ENCODE data around the gene HSD11B1L.
"Not testable (repeated sequence)": the region's sequence is repeated elsewhere in the genome, so short reads cannot be mapped to it uniquely, and the experiment has no call there.

The HSD11B1L gene

DNA sequence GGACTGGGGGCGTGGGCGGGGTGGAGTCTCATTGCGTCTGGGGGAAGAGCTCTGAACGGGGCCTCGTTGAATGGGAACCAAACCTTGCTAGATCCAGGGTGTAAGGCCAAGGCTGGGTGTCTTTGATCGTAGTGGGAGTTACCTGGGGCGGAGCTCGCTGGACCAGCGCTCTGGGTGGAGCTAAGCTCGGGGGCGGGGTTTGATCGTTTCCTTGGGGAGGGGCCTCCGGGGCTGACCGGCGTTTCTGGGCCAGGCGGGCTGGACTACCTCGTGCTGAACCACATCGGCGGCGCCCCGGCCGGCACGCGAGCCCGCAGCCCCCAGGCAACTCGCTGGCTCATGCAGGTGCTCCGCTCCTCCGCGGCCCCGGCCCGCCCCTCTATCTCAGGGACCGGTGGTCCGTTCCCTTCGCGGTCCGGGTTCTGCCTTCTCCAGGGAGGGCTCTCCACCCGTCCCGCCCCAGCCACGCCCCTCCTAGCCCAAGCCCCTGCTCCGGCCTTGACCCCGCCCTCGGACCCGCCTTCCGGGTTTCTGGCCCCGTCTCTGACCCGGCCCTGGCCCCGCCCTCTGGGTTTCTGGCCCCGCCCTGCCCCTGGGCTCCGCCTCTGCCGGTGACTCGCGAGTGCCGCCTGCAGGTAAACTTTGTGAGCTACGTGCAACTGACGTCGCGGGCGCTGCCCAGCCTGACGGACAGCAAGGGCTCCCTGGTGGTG lies 6.0 kb downstream of the HSD11B1L start:
- in situ Hi-C loops (cut with MboI; ENCODE audit: low sequenced_read_pairs) = no loop called here

DNA sequence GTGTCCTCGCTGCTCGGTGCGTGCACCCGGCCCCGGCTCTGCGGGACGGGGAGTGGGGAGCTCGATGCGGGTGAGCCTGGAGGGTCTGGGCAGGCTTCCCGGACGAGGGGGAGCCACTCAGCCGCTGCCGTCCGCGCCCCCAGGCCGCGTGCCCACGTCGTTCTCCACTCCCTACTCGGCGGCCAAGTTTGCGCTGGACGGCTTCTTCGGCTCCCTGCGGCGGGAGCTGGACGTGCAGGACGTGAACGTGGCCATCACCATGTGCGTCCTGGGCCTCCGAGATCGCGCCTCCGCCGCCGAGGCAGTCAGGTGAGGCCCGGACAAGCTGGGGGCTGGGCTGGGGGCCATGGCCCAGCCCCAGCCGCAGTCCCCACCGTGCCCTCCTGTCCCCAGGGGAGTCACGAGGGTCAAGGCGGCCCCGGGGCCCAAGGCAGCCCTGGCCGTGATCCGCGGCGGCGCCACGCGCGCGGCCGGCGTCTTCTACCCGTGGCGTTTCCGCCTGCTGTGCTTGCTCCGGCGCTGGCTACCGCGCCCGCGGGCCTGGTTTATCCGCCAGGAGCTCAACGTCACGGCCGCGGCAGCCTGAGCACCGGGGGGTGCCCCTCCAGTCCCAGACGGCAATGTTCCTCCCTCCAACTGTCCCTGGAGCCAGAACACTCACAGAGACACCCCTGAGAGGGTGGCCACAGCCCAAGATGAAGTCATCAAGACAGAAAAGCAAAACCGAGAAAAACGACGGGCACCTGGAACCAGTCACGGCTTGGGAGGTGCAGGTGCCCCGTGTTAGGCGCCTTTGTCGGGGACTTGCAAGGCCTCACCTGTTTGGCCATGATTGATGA lies 6.8 kb downstream of the HSD11B1L start:
- in situ Hi-C loops (cut with MboI; ENCODE audit: low sequenced_read_pairs) = no loop called here

DNA sequence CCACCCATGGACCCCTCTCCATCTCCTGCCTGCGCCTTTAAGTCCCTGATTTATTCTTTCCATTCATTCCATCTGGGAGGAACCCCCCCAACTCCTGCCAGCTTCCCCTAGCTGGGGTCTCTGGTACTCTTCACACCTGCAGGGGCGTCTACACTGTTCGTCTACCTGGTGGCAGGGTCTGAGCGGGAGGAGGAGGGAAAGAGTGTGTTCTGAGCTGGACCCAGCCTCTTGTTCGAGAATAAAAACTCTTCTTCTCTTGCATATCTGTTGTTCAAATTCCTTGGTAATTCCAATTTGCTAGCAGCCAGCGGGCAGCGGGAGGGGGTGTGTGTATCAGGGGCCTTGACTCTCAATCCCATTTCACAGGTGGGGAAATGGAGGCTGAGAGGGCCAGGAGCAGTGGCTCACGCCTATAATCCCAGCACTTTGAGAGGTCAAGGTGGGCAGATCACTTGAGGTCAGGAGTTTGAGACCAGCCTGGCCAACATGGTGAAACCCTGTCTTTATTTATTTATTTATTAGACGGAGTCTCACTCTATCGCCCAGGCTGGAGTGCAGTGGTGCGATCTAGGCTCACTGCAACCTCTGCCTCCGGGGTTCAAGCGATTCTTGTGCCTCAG lies 7.5 kb downstream of the HSD11B1L start:
- in situ Hi-C loops (cut with MboI; ENCODE audit: low sequenced_read_pairs) = not testable (repeated sequence)

DNA sequence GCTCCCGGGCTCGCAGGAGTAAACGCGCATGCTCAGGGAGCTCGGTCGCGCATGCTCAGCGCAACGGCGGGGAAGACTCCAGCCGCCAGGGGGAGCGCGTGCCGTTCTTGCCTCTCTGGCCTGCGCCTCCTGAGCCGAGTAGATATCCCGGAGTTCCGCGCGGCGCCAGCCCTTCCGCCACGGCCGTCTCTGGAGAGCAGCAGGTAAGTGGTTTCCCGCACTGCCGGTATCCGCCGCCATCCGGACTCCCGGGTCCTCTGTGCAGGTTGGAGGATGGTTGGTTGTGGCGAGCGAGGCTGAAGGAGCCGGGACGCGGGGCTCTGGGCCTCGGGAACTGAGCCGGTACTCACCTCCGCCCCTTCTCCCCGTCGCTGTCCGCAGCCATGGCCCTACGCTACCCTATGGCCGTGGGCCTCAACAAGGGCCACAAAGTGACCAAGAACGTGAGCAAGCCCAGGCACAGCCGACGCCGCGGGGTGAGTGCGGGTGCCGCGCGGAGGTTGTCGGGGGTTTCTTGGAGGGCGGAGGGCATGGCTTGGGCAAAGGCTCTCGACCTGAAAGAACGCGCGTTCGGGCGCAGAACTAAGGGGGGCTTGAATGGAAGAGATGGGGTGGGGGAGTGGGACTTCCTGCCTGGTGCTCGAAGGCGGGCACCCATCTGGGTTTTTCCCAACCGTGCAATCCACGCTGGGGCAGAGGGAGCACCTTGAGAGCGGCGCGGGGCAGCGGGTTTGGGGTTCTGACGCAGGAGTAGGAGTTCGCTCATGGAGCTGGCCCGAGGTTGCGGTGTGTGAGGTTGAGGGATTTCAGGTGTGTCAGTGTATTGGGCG lies 9.5 kb downstream of the HSD11B1L start, which contains the start of gene RPL36:
Gene RPL36, plus strand, starts transcription at position 171 of the 830 bp plus-strand sequence. Its CDS starts 213 bp downstream, at position 384.
- in situ Hi-C loops (cut with MboI; ENCODE audit: low sequenced_read_pairs) = no loop called here

DNA sequence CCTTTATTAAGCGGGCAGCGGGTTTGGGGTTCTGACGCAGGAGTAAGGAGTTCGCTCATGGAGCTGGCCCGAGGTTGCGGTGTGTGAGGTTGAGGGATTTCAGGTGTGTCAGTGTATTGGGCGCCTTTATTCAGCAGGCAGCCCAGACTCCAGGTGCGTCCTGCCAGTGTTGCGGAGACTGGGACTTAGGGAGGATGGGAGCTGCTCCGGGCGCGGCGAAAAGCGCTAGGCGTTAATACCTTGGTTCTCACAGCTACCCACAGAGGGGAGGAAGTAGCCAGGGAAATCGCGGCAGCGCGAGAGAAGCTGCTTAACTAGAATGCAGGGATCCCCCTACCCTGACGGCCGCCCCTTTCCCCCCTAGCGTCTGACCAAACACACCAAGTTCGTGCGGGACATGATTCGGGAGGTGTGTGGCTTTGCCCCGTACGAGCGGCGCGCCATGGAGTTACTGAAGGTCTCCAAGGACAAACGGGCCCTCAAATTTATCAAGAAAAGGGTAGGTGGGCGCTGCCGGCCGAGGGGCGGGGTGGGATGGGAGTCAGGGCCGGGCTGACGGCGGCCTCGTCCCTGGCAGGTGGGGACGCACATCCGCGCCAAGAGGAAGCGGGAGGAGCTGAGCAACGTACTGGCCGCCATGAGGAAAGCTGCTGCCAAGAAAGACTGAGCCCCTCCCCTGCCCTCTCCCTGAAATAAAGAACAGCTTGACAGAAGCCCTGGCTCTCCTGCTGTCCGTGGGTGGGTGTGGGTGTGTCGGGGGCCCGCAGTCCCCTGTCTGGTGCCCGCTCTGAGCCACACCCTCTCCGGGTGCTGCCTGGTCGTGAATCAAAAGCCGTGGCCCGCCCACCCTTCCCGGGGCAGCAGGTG lies 10.4 kb downstream of the HSD11B1L start:
- in situ Hi-C loops (cut with MboI; ENCODE audit: low sequenced_read_pairs) = no loop called here

DNA sequence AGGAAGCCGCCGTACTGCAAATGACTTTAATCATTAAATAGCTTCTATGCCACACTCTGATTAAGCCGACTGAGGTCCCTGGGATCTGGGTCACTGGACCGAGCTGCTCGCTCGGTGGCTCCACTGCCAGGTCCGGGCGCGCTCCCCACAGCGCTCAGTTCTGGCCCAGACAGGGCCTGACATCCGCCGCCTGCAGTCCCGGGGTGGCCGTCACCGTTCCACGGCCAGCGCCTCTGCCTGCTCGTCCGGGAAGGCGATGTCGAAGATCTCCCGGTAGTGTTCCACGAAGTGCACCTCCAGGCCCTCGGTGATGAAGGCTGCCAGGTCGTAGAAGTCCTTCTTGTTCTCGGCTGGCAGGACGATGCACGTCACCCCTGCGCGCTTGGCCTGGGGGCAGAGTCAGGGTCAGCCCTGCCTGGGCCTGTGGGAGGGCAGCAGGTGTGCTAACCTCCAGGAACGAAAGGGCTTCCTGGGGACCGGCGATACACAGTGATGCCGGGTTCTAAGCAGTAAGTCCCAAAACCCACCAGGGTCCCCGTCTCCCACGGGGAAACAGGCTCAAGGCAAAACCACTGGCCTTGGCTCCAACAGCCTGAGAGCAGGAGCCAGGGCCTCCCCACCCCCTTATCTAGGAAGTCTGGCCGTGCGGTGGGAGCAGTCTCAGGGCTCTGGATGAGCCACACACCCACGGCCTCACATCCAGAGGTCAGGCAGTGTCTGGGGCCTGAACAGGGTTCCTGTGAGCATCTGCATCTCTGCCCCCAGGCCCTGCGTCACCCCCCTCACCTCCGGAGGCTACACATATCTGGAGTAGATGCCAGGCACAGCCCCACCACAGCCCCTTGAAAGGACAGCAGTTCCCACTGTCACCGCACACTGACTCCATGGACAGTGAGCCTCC lies 11.2 kb downstream of the HSD11B1L start:
- in situ Hi-C loops (cut with MboI; ENCODE audit: low sequenced_read_pairs) = no loop called here

DNA sequence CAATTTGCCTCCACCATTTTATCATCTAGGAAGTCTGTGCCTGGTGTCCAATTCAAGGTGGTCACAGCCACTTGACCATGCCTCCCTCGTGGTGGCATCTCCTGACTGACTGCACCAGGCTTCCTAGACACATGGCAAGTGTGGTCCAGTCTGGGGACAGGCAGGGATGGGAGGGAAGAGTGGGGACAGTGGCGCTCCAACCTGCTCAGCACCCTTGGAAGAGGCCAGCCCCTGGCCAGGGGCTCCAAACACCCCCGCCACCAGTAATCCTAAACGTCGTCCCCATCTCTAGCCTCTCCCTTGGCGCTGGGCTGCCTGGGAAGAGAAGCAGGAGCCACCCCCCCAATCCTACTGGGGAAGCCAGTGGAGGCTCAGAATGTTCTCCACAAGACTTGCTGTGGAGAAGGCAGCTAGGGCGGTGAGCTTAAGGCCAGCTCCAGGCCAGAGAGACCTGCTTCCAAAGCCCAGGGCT lies 11.9 kb downstream of the HSD11B1L start:
- in situ Hi-C loops (cut with MboI; ENCODE audit: low sequenced_read_pairs) = no loop called here

DNA sequence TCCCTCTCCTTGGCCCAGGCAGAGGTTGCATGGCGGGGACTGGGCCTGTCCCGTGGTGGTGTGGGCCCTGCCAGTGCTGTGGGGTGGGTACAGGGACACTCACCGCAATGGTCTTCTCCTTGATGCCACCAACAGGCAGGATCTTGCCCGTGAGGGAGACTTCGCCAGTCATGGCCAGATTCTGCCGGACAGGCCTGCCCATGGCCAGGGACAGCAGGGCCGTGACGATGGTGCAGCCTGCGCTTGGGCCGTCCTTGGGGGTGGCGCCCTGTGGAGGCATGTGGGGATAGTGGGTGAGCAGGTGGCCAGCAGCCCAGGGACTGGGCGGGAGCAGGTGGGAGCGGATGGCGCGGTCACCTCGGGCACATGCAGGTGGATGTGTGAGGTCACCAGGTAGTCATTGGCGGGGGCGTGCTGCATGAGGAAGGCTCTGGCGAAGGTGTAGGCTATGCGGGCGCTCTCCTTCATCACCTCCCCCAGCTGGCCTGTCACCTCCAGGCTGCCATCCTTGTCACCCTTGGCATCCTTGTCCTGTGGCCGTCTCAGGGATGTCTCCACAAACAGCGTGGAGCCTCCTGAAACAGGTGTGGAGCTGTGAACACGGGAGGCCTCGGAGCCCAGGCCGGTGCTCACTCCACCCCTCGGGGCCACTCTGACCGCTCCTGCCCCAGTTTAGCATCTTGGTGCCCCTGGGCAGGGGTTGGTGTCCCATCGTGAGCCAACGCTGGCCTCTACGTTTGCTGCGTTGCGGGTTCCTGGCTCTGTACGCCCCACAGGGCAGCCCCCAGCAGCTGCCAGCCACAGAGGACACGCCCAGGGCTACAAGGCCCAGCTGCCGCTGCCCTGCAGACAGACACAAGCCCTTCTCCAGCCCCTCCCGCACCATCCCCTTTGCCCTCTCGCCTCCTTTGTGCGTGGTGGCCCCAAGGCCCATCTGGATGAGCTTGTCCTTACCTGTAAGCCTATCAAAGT lies 12.7 kb downstream of the HSD11B1L start:
- in situ Hi-C loops (cut with MboI; ENCODE audit: low sequenced_read_pairs) = no loop called here

DNA sequence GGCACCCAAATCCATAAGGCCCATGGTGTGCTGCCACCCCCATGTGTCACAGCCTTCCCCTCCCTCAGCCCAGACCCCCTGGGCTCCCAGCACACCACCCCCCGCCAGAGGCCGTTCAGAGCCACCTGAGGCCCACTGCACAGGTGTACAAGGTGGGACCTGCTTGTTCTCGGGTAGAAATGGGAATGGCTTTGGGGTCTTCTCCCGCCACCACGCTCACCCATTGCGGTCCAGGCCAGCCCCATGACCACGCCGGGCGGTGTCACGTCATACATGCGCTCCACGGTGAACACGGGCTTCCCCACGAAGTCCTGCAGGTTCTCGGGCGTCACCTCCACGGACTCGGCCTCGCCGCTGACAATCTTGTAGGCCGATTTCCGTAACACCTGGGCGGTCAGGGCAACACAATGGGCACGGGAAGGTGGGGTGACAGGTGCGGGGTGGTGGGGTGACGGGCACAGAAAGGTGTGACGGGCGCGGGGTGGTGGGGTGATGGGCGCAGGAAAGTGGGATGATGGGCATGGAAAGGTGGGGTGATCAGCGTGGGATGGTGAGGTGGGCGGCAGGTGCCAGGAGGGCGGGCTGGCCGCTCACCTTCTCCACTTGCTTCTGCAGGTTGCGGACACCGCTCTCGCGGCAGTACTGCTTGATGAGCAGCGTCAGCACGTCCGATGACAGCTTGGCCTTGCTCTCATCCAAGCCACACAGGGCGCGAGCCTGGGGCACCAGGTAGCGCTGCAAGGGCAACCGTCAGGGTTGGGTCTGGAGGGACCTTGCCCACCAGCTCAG lies 13.5 kb downstream of the HSD11B1L start:
- in situ Hi-C loops (cut with MboI; ENCODE audit: low sequenced_read_pairs) = no loop called here

DNA sequence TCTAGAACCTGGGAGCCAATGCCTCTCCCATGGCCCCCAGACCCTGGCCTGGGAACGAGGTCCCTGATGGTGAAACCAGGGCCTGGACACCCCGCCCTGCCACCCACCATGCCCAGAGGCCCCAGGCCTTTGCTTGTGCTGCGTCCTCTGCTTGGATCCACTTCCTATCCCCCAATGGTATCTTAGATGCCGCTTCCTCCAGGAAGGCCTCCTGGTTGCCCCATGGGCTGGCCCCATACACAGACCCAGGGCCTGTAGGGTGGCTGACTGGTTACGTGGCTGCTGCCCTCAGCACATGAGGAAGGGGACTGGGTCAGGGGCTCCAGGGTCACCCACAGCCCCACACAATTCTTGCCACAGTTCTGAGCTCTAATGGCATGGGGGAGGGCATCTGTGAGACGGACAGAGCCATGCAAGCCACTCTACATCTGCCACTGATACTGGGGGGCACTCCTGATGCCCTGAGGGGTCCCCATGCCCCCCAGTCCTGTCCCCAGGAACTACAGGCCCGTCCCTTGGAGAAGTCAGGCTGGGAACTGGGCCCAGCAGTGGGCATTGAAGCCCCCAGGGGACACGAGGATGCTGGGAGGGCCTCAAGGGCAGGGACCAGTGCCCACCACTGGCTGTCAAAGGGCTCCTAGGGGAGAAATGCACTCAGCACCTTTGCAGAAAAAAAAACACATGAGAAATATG lies 14.3 kb downstream of the HSD11B1L start:
- in situ Hi-C loops (cut with MboI; ENCODE audit: low sequenced_read_pairs) = no loop called here

DNA sequence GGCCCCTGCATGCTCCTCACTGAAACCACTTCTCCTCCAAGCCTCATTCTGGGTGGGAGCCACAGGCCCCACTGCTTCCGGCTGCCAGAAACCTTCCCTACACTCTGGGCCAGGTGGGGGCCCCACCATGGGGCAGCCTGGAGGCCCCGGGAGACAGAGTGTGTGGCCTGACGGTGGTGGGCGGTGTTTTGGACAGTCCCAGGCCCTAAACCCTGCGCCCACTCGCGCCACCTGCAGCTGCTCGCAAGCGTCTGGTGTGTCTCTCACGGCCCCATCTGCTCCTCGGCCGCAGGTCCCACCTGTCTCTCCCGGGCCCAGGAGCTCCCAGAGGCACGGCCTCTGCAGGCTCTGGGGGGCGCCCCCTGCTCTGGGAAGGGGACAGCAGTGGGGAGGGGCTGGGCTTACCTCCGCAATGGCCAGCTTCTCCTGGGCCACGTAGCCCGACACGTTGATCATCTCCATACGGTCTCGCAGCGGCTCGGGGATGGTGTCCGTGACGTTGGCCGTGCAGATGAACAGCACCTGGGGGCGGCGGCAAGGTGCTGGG lies 14.9 kb downstream of the HSD11B1L start:
- in situ Hi-C loops (cut with MboI; ENCODE audit: low sequenced_read_pairs) = no loop called here

DNA sequence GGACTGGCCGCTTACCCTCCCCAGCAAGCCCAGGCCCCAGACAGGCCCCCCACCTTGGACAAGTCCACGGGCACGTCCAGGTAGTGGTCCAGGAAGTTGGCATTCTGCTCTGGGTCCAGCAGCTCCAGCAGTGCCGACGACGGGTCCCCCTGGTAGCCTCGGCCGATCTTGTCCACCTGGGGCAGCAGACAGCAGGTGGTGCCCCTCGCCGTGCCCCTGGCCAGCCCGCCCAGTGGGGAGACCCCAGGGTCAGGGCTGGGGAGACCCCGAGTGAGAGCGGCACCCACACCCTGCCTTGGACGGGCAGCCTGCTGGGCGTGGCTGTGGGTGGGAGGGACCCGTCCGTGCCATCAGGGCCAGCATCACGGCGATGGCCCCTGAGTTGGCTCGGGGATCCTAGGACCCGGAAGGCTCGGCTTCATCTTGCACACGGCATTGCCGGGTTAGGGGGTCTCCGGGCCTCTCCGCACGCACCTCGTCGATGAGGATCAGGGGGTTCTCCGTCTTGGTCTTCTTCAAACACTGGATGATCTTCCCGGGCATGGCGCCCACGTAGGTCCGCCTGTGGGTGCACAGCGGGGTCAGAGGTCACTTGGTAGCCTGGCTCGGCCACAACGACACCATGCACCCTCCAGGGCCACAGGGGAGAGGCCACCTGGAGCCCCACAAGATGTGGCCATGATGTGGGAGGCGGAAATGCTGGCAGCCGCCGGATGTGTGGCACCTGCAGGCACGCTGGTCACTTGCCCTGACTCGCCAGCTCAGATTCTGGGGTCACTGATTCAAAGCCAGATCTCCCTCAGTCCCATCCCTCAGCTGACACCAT lies 15.6 kb downstream of the HSD11B1L start:
- in situ Hi-C loops (cut with MboI; ENCODE audit: low sequenced_read_pairs) = no loop called here

DNA sequence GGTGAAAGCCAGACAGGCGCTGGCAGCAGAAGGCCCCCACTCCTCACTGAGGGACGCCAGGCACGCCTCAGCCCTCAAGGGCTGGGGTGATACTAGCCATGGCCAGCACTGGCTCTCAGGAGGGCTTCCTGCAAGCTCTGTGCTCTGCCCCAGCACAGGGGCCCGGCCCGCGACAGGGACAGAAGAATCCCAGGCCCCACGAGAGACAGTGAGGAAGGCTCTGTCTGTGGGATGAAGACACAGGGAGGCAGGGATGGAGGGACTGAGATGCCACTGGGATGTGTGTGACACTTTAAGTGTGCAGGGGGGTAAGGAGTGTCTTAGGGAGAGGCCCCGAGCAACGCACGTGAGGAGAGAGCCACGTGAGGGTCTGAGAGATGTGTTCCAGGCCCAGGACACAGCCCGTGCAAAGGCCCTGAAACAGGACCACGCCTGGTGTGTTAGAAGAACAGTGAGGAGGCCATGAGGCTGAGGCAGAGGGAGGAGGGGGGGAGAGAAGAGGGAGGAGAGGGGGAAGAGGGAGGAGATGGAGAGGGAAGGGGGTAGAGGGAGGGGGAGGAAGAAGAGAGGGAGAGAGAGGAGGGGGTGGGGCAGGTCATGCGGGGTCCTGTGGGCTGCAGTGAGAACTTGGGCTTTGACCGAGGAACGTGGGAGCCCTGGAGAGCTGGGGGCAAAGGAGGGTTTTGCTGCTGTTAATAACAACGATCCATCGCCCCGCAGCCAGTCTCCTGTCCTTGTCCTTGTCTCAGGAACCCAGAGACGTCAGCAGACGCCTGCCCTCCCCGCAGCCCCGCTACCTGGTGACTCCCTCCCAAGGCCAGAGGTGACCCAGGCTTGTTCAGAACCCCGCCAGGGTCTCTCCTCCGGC lies 16.4 kb downstream of the HSD11B1L start:
- in situ Hi-C loops (cut with MboI; ENCODE audit: low sequenced_read_pairs) = no loop called here
